DMS 273 treated with DMSO at 0.1 percent for 48 hours (cell line): ENCODE data around the gene MIA2.
A peak's percentile ranks its signal among the peaks of the same experiment; 100 is the strongest.

Source experiments
- DNase-seq: peaks from one replicate; lab custom pipeline; 2025; lab: John Stamatoyannopoulos, UW

MIA2 gene

GRCh38 chr14:39383741-39384140 is 150.0 kb downstream of the MIA2 start:
- DNase-seq = no peak

GRCh38 chr14:39384177-39384576 is 150.5 kb downstream of the MIA2 start:
- DNase-seq = no peak

GRCh38 chr14:39393289-39393688 is 159.6 kb downstream of the MIA2 start:
- DNase-seq = no peak

GRCh38 chr14:39395555-39396254 is 162.0 kb downstream of the MIA2 start:
- DNase-seq = no peak

- no peak for DNase-seq
Measured at GRCh38 chr14:39396448-39396847, 162.7 kb downstream of the MIA2 start.

GRCh38 chr14:39398382-39398781 is 164.7 kb downstream of the MIA2 start:
- DNase-seq = no peak

- DNase-seq = no peak
Measured at GRCh38 chr14:39406560-39406959, 172.8 kb downstream of the MIA2 start.

- DNase-seq = no peak
Measured at GRCh38 chr14:39416072-39416471, 182.4 kb downstream of the MIA2 start.

- DNase-seq = peak; percentile 18
Measured at GRCh38 chr14:39417014-39417413, 183.3 kb downstream of the MIA2 start.

GRCh38 chr14:39419272-39419671 is 185.6 kb downstream of the MIA2 start:
- DNase-seq = no peak

GRCh38 chr14:39422243-39422642 is 188.5 kb downstream of the MIA2 start:
- DNase-seq = no peak

GRCh38 chr14:39423793-39424192 is 190.1 kb downstream of the MIA2 start:
- DNase-seq = no peak

GRCh38 chr14:39425947-39426346 is 192.2 kb downstream of the MIA2 start:
- no peak for DNase-seq

GRCh38 chr14:39426605-39427004 is 192.9 kb downstream of the MIA2 start:
- peak; percentile 28 for DNase-seq

- no peak for DNase-seq
Measured at GRCh38 chr14:39428118-39428517, 194.4 kb downstream of the MIA2 start.

GRCh38 chr14:39430762-39431415 is 197.2 kb downstream of the MIA2 start:
- DNase-seq = no peak

- no peak for DNase-seq
Measured at GRCh38 chr14:39431416-39432178, 197.9 kb downstream of the MIA2 start.

GRCh38 chr14:39432179-39432618 is 198.5 kb downstream of the MIA2 start, which contains the start of gene FBXO33:
Gene FBXO33 (minus strand): TSS chr14:39432433. CDS start chr14:39432162, 271 bp downstream.
- peak; percentile 98 for DNase-seq

- DNase-seq = peak; percentile 86
Measured at GRCh38 chr14:39432619-39433451, 199.1 kb downstream of the MIA2 start.

GRCh38 chr14:39433452-39433813 is 199.7 kb downstream of the MIA2 start:
- DNase-seq = no peak

- DNase-seq = no peak
Measured at GRCh38 chr14:39434401-39434800, 200.7 kb downstream of the MIA2 start.

- no peak for DNase-seq
Measured at GRCh38 chr14:39435241-39435640, 201.5 kb downstream of the MIA2 start.
